ENCODE measurements around the gene DCUN1D2.
"Not testable (repeated sequence)": the region's sequence is repeated elsewhere in the genome, so short reads cannot be mapped to it uniquely, and the experiment has no call there.

Gene DCUN1D2

GRCh38 chr13:113489549-113490495, 689 bp downstream of the DCUN1D2 start:
- no peak for DNase-seq

DNA sequence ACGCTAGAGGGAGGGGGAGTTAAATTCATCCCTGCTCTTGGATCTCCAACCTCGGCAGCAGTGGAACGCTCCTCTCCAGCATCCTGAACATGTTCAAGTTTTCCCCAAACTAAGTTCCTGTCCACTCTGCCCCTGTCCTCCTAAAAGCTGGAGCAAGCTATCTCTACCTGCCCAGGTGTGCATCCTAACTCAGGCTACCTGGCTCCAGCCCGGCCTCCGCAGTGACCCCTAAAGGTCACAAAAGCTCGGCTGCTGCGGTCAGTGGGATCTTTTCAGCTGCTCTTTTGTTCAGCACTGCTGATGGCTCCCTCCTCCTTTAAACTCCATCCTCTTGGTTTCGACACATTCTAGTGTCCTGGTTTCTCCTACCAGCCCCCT, 1.4 kb downstream of the DCUN1D2 start:
- no peak for DNase-seq

- no peak for DNase-seq
Observed at GRCh38 chr13:113488283-113488682, 2.2 kb downstream of the DCUN1D2 start.

DNA sequence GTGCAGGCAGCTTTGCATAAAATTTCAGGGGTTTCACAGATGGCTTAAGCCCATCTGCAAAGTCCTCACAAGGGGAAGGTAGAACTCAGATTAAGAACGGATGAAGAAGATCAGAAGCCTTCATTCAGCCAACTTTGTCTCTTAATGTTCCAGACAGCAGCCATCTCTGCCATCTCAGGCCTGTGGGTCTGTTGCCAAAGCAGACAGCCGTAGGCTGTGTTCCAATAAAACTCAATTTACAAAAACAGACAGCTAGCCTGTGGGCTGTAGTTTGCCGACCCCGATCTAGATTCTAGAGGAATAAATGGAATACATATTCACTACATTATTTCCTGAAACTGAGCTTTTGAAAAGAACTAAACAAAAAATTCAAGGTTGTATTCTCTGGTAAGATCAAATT, 3.8 kb downstream of the DCUN1D2 start:
- DNase-seq, result no peak

DNA sequence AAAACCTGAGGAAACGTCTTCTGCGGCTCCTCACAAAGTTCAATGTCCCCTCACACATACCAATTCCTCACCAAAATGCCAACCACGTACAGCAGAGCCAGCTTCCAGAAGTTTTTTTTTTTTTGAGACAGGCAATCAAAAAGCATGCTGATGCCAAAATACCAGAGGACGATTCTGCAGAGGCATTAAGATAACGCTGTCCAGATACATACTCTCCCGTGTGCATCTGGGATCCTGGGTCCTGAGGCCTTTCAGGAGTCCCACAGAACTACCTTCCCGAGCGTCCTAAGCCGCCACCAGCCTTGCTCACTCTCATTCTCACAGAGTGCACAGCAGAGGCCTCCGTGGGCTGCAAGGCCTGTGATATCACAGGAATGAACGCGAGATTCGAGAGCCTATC, 5.0 kb downstream of the DCUN1D2 start:
- no peak for DNase-seq

DNA sequence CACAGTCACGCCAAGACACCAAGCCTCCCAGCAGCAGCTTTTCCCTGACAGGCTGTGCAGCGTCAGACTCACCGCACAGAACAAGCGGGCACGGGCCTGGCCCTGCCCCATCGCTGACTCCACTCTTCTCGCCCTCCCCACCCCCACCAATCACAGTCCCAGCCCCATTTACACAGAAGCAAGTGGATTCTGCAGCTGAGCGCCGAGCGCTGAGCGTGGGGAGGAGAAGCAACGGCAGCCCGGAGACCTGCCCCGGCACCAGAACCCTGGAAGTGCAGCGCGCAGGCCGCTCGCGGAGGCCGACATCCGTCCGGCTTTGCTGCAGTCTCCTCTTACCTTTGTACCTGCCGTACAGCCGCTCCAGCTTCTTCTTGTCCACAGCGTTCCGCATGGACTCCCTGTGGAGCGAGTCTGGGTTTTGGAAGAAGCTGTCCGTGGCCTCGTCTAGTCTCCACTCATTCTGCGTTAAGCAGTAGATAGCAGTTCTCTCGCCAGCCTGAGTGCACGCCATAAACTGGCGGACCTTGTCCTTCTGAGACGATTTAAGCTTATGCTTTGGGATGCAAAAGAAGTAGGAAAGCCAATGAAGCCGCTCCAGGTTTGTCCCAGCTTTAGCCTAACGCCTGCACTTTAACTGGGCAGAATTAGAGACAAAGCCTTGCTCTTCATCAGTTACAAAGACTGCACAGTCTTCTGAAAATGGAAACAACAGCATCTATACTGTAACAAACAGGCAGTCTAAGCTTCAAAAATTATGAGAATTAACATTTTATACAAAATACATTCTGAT, 6.8 kb downstream of the DCUN1D2 start:
- DNase-seq, result no peak

DNA sequence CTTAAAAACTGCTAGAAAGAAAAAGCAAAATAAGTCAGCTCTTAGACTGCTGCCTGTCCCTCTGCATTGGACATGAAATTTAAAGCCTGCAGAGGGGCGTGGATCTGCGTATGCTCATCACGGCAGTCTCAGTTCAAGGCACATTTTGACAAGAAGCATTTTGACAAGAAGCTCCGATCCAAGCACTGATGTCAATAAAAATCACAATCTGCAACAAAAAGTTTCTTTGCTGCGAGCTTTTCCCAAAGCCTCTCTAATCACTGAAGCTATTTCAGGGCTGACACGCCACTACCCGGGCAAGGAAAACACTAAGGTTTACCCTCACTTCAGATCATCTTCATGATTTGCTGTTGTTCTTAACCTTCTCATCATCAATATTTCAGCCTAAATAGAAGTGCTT, 7.4 kb downstream of the DCUN1D2 start:
- DNase-seq, result no peak

GRCh38 chr13:113479179-113479578, 11.3 kb downstream of the DCUN1D2 start:
- DNase-seq, result no peak

- no peak for DNase-seq
Observed at GRCh38 chr13:113477724-113478123, 12.8 kb downstream of the DCUN1D2 start.

DNA sequence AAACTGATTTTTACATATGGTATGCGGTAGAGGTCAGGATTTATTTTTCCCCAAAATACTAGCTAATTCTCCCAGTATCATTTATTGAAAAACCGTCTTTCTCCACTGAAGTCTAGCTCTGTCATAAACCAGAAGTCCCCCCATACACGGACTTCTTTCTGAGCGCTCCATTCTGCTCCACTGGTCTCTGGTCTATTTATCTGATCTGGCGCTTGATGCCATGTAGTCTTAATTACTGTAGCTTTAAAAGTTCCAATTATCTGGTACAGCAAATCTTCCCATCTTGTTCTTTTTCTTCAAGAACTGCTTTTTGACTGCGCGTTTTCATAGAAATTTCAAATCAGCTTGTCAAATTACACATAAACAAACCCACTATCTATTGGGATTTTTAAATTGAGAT, 13.7 kb downstream of the DCUN1D2 start:
- DNase-seq, result no peak

DNA sequence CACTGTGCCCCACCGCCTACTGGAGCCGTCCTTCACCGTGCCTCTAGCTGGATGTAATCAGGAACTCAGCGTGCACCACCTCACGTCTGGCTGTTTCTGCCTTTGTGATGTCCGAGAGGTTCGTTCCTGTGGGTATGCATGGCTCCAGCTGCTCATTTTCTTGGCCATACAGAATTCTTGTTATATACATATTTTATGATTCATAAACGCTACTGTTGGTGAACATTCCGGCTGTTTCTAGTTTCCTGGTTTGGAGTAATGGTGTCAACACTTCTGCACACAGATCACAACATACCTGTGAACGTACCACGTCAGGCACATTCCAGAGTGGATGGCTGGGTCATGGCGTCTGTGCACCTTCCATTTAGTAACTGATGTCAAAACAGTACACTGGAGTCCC, 14.6 kb downstream of the DCUN1D2 start:
- DNase-seq, result no peak

GRCh38 chr13:113475280-113475679, 15.2 kb downstream of the DCUN1D2 start:
- DNase-seq, result no peak

DNA sequence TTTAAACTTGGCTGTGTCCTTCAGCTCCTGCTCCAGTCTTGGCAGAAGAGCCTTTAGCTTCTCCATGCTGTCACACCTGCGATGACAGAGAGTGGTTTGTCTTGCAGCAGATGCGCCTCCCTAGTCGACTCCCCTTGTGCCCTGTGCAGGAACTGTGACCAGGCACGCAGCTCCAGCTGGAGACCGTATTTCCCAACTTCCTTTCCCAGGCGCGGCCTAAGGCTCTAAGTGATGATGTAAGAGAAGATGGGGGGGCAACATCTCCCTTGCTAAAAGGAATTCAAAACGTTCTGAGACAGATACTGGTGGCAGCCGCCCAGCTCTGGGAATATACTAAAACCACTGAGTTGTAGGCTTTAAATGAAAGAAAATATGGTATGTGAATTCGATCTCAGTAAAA, 16.3 kb downstream of the DCUN1D2 start:
- no peak for DNase-seq

GRCh38 chr13:113472355-113473025, 18.0 kb downstream of the DCUN1D2 start:
- DNase-seq, result no peak

DNA sequence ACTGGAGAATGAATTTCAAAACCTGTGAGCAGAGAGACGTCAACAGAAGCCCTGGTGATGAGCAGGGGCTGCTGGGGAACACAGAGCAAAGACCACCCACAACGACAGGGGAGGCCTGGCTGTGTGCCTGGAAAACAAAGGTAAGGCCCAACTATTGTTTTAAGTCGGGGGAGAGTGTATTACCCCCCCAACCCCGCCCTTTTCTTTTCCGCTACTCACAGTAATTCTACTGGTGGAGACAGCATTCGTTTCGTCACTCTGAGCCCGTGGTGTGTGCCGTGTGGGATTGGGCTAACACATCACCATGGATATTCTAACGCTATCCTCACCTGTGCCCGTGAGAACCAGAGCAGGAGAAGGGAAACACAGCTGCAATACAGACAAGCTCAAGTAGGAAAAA, 18.7 kb downstream of the DCUN1D2 start:
- DNase-seq, result no peak

GRCh38 chr13:113470635-113471163, 19.8 kb downstream of the DCUN1D2 start:
- not testable (repeated sequence) for DNase-seq

DNA sequence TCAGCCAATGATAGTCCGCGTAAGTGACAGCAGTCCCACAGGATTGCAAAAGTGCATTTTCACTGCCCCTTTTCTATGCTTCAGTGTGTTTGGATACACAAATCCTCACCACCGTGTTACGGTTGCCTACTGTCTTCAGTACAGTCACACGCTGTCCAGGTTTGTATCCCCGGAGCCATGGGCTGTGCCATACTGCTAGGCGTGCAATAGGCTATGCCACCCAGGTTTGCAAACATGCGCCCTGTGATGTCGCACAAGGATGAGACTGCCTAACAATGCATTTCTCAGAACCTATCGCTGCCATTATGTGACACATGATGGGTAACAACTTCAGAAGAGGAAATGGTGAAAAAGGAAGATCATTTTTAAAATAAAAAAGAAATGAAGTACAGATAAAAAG, 20.4 kb downstream of the DCUN1D2 start:
- no peak for DNase-seq

DNA sequence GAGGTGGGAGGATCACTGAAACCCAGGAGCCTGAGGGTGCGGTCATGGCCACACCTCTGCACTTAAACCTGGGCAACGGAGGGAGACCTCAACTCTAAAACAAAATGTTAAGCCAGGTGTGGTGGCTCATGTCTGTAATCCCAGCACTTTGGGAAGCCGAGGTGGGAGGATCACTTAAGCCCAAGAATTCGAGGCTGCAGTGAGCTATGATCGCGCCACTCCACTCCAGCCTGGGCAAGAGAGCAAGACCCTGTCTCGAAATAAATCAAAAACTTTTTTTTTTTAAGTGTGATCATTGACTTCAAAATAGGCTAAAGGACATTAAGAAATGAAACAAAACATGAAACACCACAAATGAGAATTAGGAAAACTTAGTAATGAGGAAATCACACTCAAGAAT, 20.9 kb downstream of the DCUN1D2 start:
- DNase-seq, result no peak

GRCh38 chr13:113468472-113469201, 21.9 kb downstream of the DCUN1D2 start:
- no peak for DNase-seq

DNA sequence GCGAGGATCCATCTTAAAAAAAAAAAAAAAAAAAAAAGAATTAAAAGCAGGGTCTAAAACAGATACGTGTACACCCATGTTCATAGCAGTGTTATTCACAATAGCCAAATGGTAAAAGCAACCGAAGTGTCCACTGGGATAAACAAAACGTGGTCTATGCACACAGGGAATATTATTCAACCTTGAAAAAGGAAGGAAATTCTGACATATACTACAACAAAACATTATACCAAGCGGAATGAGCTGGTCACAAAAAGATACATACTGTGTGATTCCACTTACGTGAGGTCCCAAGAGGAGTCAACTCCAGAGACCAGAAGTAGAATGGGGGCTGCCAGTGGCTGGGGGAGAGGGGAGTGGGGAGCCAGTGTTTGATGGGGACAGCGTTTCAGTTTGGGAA, 22.5 kb downstream of the DCUN1D2 start:
- no peak for DNase-seq

- DNase-seq, result no peak
Observed at GRCh38 chr13:113466383-113466782, 24.1 kb downstream of the DCUN1D2 start.

DNA sequence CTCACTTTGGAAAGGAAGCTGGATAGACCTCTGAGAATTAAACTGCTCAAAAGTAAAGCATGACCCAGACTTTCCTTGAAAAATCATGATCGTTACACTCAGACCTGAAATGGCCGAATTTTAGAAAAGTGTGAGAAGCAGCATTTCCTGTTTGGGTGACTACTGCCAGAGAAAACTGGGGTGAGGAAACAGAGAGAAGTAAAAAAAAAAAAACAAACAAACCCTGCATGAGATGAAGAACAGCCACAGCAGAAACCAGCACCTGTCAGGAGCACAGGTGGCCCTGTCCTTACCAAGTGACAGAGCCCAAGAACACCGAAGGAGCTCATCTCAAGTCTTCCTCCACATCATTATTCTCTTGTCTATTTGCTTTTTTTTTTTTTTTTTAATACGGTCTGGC, 25.2 kb downstream of the DCUN1D2 start:
- DNase-seq, result no peak

DNA sequence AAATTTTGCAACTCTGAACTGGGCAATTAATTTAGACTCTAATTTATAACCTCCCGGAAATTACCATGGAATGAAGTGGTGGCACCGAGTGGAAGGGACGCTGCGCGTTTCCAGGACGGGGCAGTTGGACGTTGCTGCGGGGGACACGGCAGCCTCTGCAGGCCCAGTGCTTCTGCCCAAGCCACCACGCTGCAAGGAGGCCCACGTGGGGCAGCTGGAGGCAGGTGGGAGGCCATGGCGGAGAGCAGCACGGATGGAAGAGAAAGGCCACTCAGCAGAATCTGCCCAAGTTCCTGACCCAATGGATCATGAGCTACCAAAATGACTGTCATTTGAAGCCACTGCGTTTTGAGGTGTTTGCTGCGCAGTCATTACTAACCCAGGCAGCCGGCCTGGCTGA, 26.0 kb downstream of the DCUN1D2 start:
- DNase-seq, result no peak

All from DMS 273 treated with DMSO at 0.1 percent for 48 hours (cell line).